Activated T-cell treated with anti-CD3 and anti-CD28 coated beads, Interleukin-2, amount 50 U/mL, for 48 hours (primary cell): ENCODE results near the gene ATP8A1.
A peak's percentile ranks its signal among the peaks of the same experiment; 100 is the strongest.

Source experiments
- DNase-seq, 2 experiments: peaks; one replicate each; pipeline ENCODE4 v3.0.0-alpha.2; 2020

ATP8A1 gene

GRCh38 chr4:42624551-42624950, 32.4 kb downstream of the ATP8A1 start:
- no peak for DNase-seq

GRCh38 chr4:42618023-42618422, 38.9 kb downstream of the ATP8A1 start:
- no peak for DNase-seq

- DNase-seq = no peak
These were observed 39.9 kb downstream of the ATP8A1 start for GRCh38 chr4:42617030-42617429.

GRCh38 chr4:42616572-42616971, 40.3 kb downstream of the ATP8A1 start:
- DNase-seq = no peak

- DNase-seq = no peak
These were observed 41.7 kb downstream of the ATP8A1 start for GRCh38 chr4:42615131-42615763.

- no peak for DNase-seq
These were observed 44.0 kb downstream of the ATP8A1 start for GRCh38 chr4:42612898-42613297.

- DNase-seq = no peak
These were observed 46.0 kb downstream of the ATP8A1 start for GRCh38 chr4:42610941-42611340.

- DNase-seq = peak; percentile 34 to 38
These were observed 47.9 kb downstream of the ATP8A1 start for GRCh38 chr4:42609051-42609450.

GRCh38 chr4:42608551-42608950, 48.4 kb downstream of the ATP8A1 start:
- peak; percentile 33 to 34 for DNase-seq

GRCh38 chr4:42607011-42607726, 49.7 kb downstream of the ATP8A1 start:
- DNase-seq = no peak

GRCh38 chr4:42605264-42605663, 51.6 kb downstream of the ATP8A1 start:
- DNase-seq = no peak

GRCh38 chr4:42603862-42604261, 53.0 kb downstream of the ATP8A1 start:
- no peak for DNase-seq

GRCh38 chr4:42600578-42600977, 56.3 kb downstream of the ATP8A1 start:
- no peak for DNase-seq

- no peak for DNase-seq
These were observed 60.0 kb downstream of the ATP8A1 start for GRCh38 chr4:42596918-42597317.

- no peak for DNase-seq
These were observed 62.0 kb downstream of the ATP8A1 start for GRCh38 chr4:42594888-42595287.

GRCh38 chr4:42588909-42589308, 68.0 kb downstream of the ATP8A1 start:
- DNase-seq = no peak

GRCh38 chr4:42586775-42587174, 70.1 kb downstream of the ATP8A1 start:
- no peak for DNase-seq

GRCh38 chr4:42579903-42580302, 77.0 kb downstream of the ATP8A1 start:
- no peak for DNase-seq

- no peak for DNase-seq
These were observed 78.7 kb downstream of the ATP8A1 start for GRCh38 chr4:42578187-42578586.

GRCh38 chr4:42574870-42575430, 82.0 kb downstream of the ATP8A1 start:
- no peak for DNase-seq

- no peak for DNase-seq
These were observed 83.7 kb downstream of the ATP8A1 start for GRCh38 chr4:42573249-42573648.

GRCh38 chr4:42570221-42570620, 86.7 kb downstream of the ATP8A1 start:
- DNase-seq = no peak

- DNase-seq = peak; percentile 54 to 57
These were observed 88.2 kb downstream of the ATP8A1 start for GRCh38 chr4:42568610-42569207.

GRCh38 chr4:42566835-42567234, 90.1 kb downstream of the ATP8A1 start:
- DNase-seq = no peak
